Common myeloid progenitor, CD34-positive (primary cell): Measurements from ENCODE around the gene UBE2A.

ENCODE experiments used
- CTCF ChIA-PET: fragments of 350-600 bp; sonication (Branson Sonifier 250); formaldehyde crosslinking; loops from one replicate; lab custom pipeline; 2021; ENCODE audit warnings: antibody characterized with exemption; lab: Charles Lee
- POLR2A ChIA-PET: fragments of 350-600 bp; sonication (Branson Sonifier 250); formaldehyde crosslinking; loops from one replicate; lab custom pipeline; 2021; ENCODE audit warnings: antibody characterized with exemption; lab: Charles Lee
- DNase-seq, 3 donors: peaks; one replicate each; pipeline versions ENCODE4 v3.0.0 to v3.0.0-alpha.2; 2013
- H3K27ac ChIP-seq, 2 experiments: 1 replicate in 1 of 2; 2 replicates in 1 of 2; pipeline ENCODE4 v1.7.0; 2013; ENCODE audit warnings: inconsistent platforms in 2 of 2, low read length in 2 of 2, mild to moderate bottlenecking in 2 of 2, low read depth in 1 of 2, moderate library complexity in 1 of 2; ENCODE audit not compliant: severe bottlenecking in 2 of 2, insufficient read depth in 1 of 2, poor library complexity in 1 of 2
- H3K27me3 ChIP-seq, 5 experiments: replicated peaks in 2 of 5; 1 replicate in 3 of 5; 2 replicates in 2 of 5; pipeline versions ENCODE4 v1.6.1 to v1.7.0; 2013; ENCODE audit warnings: low read length in 4 of 5, mild to moderate bottlenecking in 2 of 5, moderate library complexity in 2 of 5, inconsistent platforms in 1 of 5; ENCODE audit not compliant: insufficient read depth in 5 of 5, control insufficient read depth in 4 of 5
- H3K36me3 ChIP-seq, 4 experiments: 1 replicate in 2 of 4; 2 replicates in 2 of 4; pipeline versions ENCODE4 v1.6.1 to v1.7.0; 2013; ENCODE audit warnings: low read length in 3 of 4, control low read depth in 1 of 4, mild to moderate bottlenecking in 1 of 4; ENCODE audit not compliant: control insufficient read depth in 4 of 4, insufficient read depth in 4 of 4
- H3K4me1 ChIP-seq, 4 experiments: 1 replicate in 3 of 4; 2 replicates in 1 of 4; pipeline versions ENCODE4 v1.6.1 to v1.7.1; 2013; ENCODE audit warnings: low read length in 3 of 4, mild to moderate bottlenecking in 3 of 4, control low read depth in 1 of 4, inconsistent platforms in 1 of 4, moderate library complexity in 1 of 4; ENCODE audit not compliant: control insufficient read depth in 4 of 4, insufficient read depth in 4 of 4; ENCODE audit errors: control extremely low read depth in 1 of 4
- H3K4me3 ChIP-seq, 7 experiments: 1 replicate in 4 of 7; 2 replicates in 3 of 7; pipeline versions ENCODE4 v1.5.1 to v1.7.0; 2013; ENCODE audit warnings: mild to moderate bottlenecking in 7 of 7, low read length in 6 of 7, moderate library complexity in 6 of 7, inconsistent platforms in 2 of 7, low read depth in 2 of 7, control low read depth in 1 of 7; ENCODE audit not compliant: insufficient read depth in 4 of 7, control insufficient read depth in 1 of 7; ENCODE audit errors: extremely low read depth in 1 of 7
- H3K9me3 ChIP-seq, 5 experiments: 1 replicate in 4 of 5; 2 replicates in 1 of 5; pipeline versions ENCODE4 v1.6.1 to v1.7.1; 2013; ENCODE audit warnings: low read length in 4 of 5, mild to moderate bottlenecking in 2 of 5, inconsistent platforms in 1 of 5, low read depth in 1 of 5, moderate library complexity in 1 of 5; ENCODE audit not compliant: control insufficient read depth in 4 of 5, insufficient read depth in 2 of 5; ENCODE audit errors: control extremely low read depth in 1 of 5
- WGBS: methylation state at CpG from one replicate; pipeline ENCODE4 v1.1.5; 2013; ENCODE audit not compliant: insufficient coverage; 5-methylcytosine and 5-hydroxymethylcytosine counted together

Gene UBE2A

GRCh38 chrX:119552508-119552907 lies 21.9 kb upstream of the UBE2A start:
- Histone ChIP-seq H3K4me1 (no peaks in the 10 kb centered on the region), H3K4me3 (no peak overlapping the region), H3K36me3 (peaks cover 2 to 4% (median 3%) of the 10 kb centered on the region in 4 experiments), H3K9me3 (peaks cover 0 to 2% (median 0%) of the 10 kb centered on the region in 5 experiments), H3K27me3 (no peaks in the 10 kb centered on the region), H3K27ac (no peak overlapping the region)
- CTCF ChIA-PET, result no interaction called here
- WGBS, result 83% methylated on average over 3 of the region's 3 CpGs
- POLR2A ChIA-PET, result no interaction called here
- DNase-seq, result no peak

GRCh38 chrX:119565107-119565663 lies 9.2 kb upstream of the UBE2A start, which contains the start of gene STEEP1:
Gene STEEP1, minus strand, starts transcription at chrX:119565409. Its CDS starts 54 bp downstream, at chrX:119565355.
- Histone ChIP-seq H3K4me1 (peaks cover 0 to 6% (median 4%) of the 10 kb centered on the region in 4 experiments), H3K27ac (peak within 1 kb of the TSS; percentile 51 to 85), H3K27me3 (peaks cover 0 to 4% (median 0%) of the 10 kb centered on the region in 5 experiments), H3K36me3 (peaks cover 0 to 5% (median 2%) of the 10 kb centered on the region in 4 experiments), H3K9me3 (no peaks in the 10 kb centered on the region), H3K4me3 (peak within 1 kb of the TSS; percentile 53 to 82 (median 74))
- peak; percentile 92 to 95 (median 95) for DNase-seq
- WGBS, result 35% methylated on average over 21 of the region's 27 CpGs
- ChIA-PET POLR2A (interaction anchor here (0.6 to 1.5 kb wide), 2 partner anchors 9 to 47 kb away, joined by 4 to 7 read pairs; partner anchors contain the start of gene UBE2A), CTCF (no interaction called here)

GRCh38 chrX:119570351-119570835 lies 4.0 kb upstream of the UBE2A start:
- peaks cover 0 to 10% (median 6%) of the 10 kb centered on the region in 4 experiments for H3K4me1 ChIP-seq
- no peak overlapping the region for H3K27ac ChIP-seq
- ChIA-PET CTCF (no interaction called here), POLR2A (interaction anchor here (0.6 kb wide), 1 partner anchor 14 kb away, joined by 4 read pairs; no protein-coding TSS in a partner anchor)
- DNase-seq, result no peak
- no peaks in the 10 kb centered on the region for H3K36me3 ChIP-seq
- H3K27me3 ChIP-seq, result peaks cover 0 to 3% (median 0%) of the 10 kb centered on the region in 5 experiments
- no peak overlapping the region for H3K4me3 ChIP-seq
- 98% methylated on average over 6 of the region's 6 CpGs for WGBS
- no peaks in the 10 kb centered on the region for H3K9me3 ChIP-seq

- ChIA-PET CTCF (no interaction called here), POLR2A (no interaction called here)
- peak overlapping the region in 6 of 7 experiments; percentile 62 to 85 (median 78) for H3K4me3 ChIP-seq
- peaks cover 0 to 2% (median 0%) of the 10 kb centered on the region in 5 experiments for H3K27me3 ChIP-seq
- H3K27ac ChIP-seq, result no peak overlapping the region
- 55% methylated on average over 3 of the region's 3 CpGs for WGBS
- H3K9me3 ChIP-seq, result no peaks in the 10 kb centered on the region
- peaks cover 0 to 16% (median 12%) of the 10 kb centered on the region in 4 experiments for H3K4me1 ChIP-seq
- H3K36me3 ChIP-seq, result no peaks in the 10 kb centered on the region
- no peak for DNase-seq
These were observed 1.1 kb upstream of the UBE2A start for GRCh38 chrX:119573222-119573621.

- CTCF ChIA-PET, result interaction anchor here (1.4 kb wide), 1 partner anchor 14 kb away, joined by 4 read pairs; no protein-coding TSS in a partner anchor
- Histone ChIP-seq H3K4me1 (peaks cover 0 to 16% (median 12%) of the 10 kb centered on the region in 4 experiments), H3K27me3 (peaks cover 0 to 2% (median 0%) of the 10 kb centered on the region in 5 experiments), H3K36me3 (no peaks in the 10 kb centered on the region), H3K9me3 (no peaks in the 10 kb centered on the region), H3K27ac (peak overlapping the region in 1 of 2 experiments; percentile 81), H3K4me3 (peak overlapping the region; percentile 20 to 85 (median 75))
- POLR2A ChIA-PET, result interaction anchor here (0.6 to 2.0 kb wide), 6 partner anchors 9 to 727 kb away, joined by 3 to 7 read pairs (median 4); partner anchors contain the start of genes NKRF and STEEP1
- 33% methylated on average over 24 of the region's 30 CpGs for WGBS
- peak in 2 of 3 donors; percentile 24 to 40 for DNase-seq
These were observed 446 bp upstream of the UBE2A start for GRCh38 chrX:119573840-119574393.

GRCh38 chrX:119579414-119579813 lies 5.1 kb downstream of the UBE2A start:
- peaks cover 0 to 9% (median 2%) of the 10 kb centered on the region in 4 experiments for H3K36me3 ChIP-seq
- DNase-seq, result peak in 2 of 3 donors; percentile 14 to 27
- POLR2A ChIA-PET, result no interaction called here
- H3K4me1 ChIP-seq, result peaks cover 0 to 10% (median 8%) of the 10 kb centered on the region in 4 experiments
- CTCF ChIA-PET, result interaction anchor here (1.2 kb wide), 1 partner anchor 30 kb away, joined by 3 read pairs; no protein-coding TSS in a partner anchor
- H3K4me3 ChIP-seq, result no peak overlapping the region
- H3K27ac ChIP-seq, result no peak overlapping the region
- peaks cover 0 to 2% (median 0%) of the 10 kb centered on the region in 5 experiments for H3K27me3 ChIP-seq
- H3K9me3 ChIP-seq, result no peaks in the 10 kb centered on the region
